ENCODE data around the gene KDM7A. TPM values are rescaled to one million over a fixed set of nuclear protein-coding genes. Genes with fewer than 3 reads are reported as not detected.
A peak's percentile ranks its signal among the peaks of the same experiment; 100 is the strongest.

KDM7A gene
- total RNA-seq, 4 donors from 2014 or later = 15.0 to 26.3 (median 21.4) TPM

GRCh38 chr7:140062528-140063299, 114.1 kb downstream of the KDM7A start, which contains the start of gene PARP12:
TSS of gene PARP12 (minus strand) at chr7:140062951. CDS start at chr7:140062847, 104 bp downstream.
- no CpG with 5 or more reads among the region's 106 CpGs for WGBS, 2 donors (ENCODE audit: low coverage in 1 of 2)
- no peaks in the 10 kb centered on the region for H3K27me3 ChIP-seq
- peak within 1 kb of the TSS; percentile 30 to 94 (median 90) for H3K27ac ChIP-seq
- peak; percentile 90 for ATAC-seq
- peak within 1 kb of the TSS; percentile 51 to 84 for H3K4me3 ChIP-seq
- peaks cover 0 to 22% (median 0%) of the 10 kb centered on the region in 3 donors for H3K9me3 ChIP-seq
- H3K36me3 ChIP-seq = peaks cover 0 to 4% of the 10 kb centered on the region in 2 donors
- peaks cover 0 to 39% (median 15%) of the 10 kb centered on the region in 3 donors for H3K4me1 ChIP-seq
- TF ChIP-seq POLR2A (IDR thresholded peaks at IDR 0.05) (peak; percentile 52 to 63), CTCF (IDR thresholded peaks at IDR 0.05) (peak in 1 of 4 experiments; percentile 31), POLR2AphosphoS5 (IDR thresholded peaks at IDR 0.05) (peak; percentile 55), EP300 (IDR thresholded peaks at IDR 0.05) (no peak)

GRCh38 chr7:140062118-140062527, 114.7 kb downstream of the KDM7A start:
- Histone ChIP-seq H3K36me3 (peaks cover 0 to 10% of the 10 kb centered on the region in 2 donors), H3K9me3 (peaks cover 0 to 16% (median 0%) of the 10 kb centered on the region in 3 donors), H3K4me1 (peaks cover 0 to 39% (median 15%) of the 10 kb centered on the region in 3 donors), H3K27ac (peak overlapping the region; percentile 10 to 94 (median 90)), H3K4me3 (peak overlapping the region; percentile 51 to 84), H3K27me3 (no peaks in the 10 kb centered on the region)
- TF ChIP-seq CTCF (IDR thresholded peaks at IDR 0.05) (no peak), EP300 (IDR thresholded peaks at IDR 0.05) (no peak), POLR2AphosphoS5 (IDR thresholded peaks at IDR 0.05) (no peak), POLR2A (IDR thresholded peaks at IDR 0.05) (no peak)
- 0% methylated on average over 3 of the region's 32 CpGs; no CpG with 5 or more reads in 1 of the 2 donors for WGBS, 2 donors (ENCODE audit: low coverage in 1 of 2)
- peak; percentile 19 for ATAC-seq

GRCh38 chr7:140061607-140061930, 115.2 kb downstream of the KDM7A start:
- Histone ChIP-seq H3K9me3 (peaks cover 0 to 10% (median 0%) of the 10 kb centered on the region in 3 donors), H3K27ac (peak overlapping the region in 3 of 4 donors; percentile 89 to 94 (median 91)), H3K4me1 (peaks cover 0 to 39% (median 15%) of the 10 kb centered on the region in 3 donors), H3K4me3 (peak overlapping the region; percentile 51 to 84), H3K36me3 (peaks cover 0 to 16% of the 10 kb centered on the region in 2 donors), H3K27me3 (no peaks in the 10 kb centered on the region)
- ATAC-seq = no peak
- 100% methylated on average over 2 of the region's 2 CpGs; no CpG with 5 or more reads in 1 of the 2 donors for WGBS, 2 donors (ENCODE audit: low coverage in 1 of 2)
- TF ChIP-seq POLR2AphosphoS5 (IDR thresholded peaks at IDR 0.05) = no peak
- no peak for TF ChIP-seq POLR2A (IDR thresholded peaks at IDR 0.05)
- TF ChIP-seq CTCF (IDR thresholded peaks at IDR 0.05) = no peak
- no peak for TF ChIP-seq EP300 (IDR thresholded peaks at IDR 0.05)

GRCh38 chr7:140060788-140061606, 115.8 kb downstream of the KDM7A start:
- TF ChIP-seq EP300 (IDR thresholded peaks at IDR 0.05) (no peak), POLR2A (IDR thresholded peaks at IDR 0.05) (no peak), CTCF (IDR thresholded peaks at IDR 0.05) (no peak), POLR2AphosphoS5 (IDR thresholded peaks at IDR 0.05) (no peak)
- Histone ChIP-seq H3K36me3 (peaks cover 0 to 20% of the 10 kb centered on the region in 2 donors), H3K27ac (peak overlapping the region in 3 of 4 donors; percentile 89 to 94 (median 91)), H3K4me1 (peaks cover 0 to 39% (median 15%) of the 10 kb centered on the region in 3 donors), H3K9me3 (peaks cover 0 to 6% (median 0%) of the 10 kb centered on the region in 3 donors), H3K4me3 (peak overlapping the region in 1 of 2 donors; percentile 84), H3K27me3 (no peaks in the 10 kb centered on the region)
- ATAC-seq = no peak
- 62 to 83% methylated on average over 3 to 8 of the region's 11 CpGs for WGBS, 2 donors (ENCODE audit: low coverage in 1 of 2)
